GM12874 (cell line): ENCODE measurements around the gene ATP8A2.

Experiments
- CTCF ChIP-seq: IDR thresholded peaks from 2 replicates; pipeline ENCODE4 v1.5.1; 2011; ENCODE audit warnings: low read depth, mild to moderate bottlenecking, control low read depth, low read length, moderate library complexity; ENCODE audit not compliant: insufficient read depth

Gene ATP8A2

GRCh38 chr13:26050568-26051230, 678.9 kb downstream of the ATP8A2 start:
- TF ChIP-seq CTCF: no peak

GRCh38 chr13:26051231-26051656, 679.5 kb downstream of the ATP8A2 start:
- no peak for TF ChIP-seq CTCF

GRCh38 chr13:26051657-26052311, 680.0 kb downstream of the ATP8A2 start, which contains the start of gene SHISA2:
TSS of gene SHISA2 (minus strand) at chr13:26052016. CDS start at chr13:26050975, 1,041 bp downstream.
- TF ChIP-seq CTCF: no peak

- no peak for TF ChIP-seq CTCF
These were observed 680.6 kb downstream of the ATP8A2 start for GRCh38 chr13:26052337-26052736.

GRCh38 chr13:26053418-26053980, 681.7 kb downstream of the ATP8A2 start:
- TF ChIP-seq CTCF: no peak

- TF ChIP-seq CTCF: no peak
These were observed 683.1 kb downstream of the ATP8A2 start for GRCh38 chr13:26054896-26055295.

GRCh38 chr13:26058704-26059103, 686.9 kb downstream of the ATP8A2 start:
- TF ChIP-seq CTCF: no peak
